Natural killer cell (primary cell): ENCODE results near the gene GUCA1C. TPM values are rescaled to one million over a fixed set of nuclear protein-coding genes. Genes with fewer than 3 reads are reported as not detected.

Source experiments
- ATAC-seq, 3 donors: fragments of 150-1000 bp in 2 of 3; fragments of 200-7000 bp in 1 of 3; cut with Tn5 transposase; 1 replicate in 1 of 3; 2 replicates in 2 of 3; pipeline ENCODE4 v1.10.0; 2021; ENCODE audit warnings: mild to moderate bottlenecking in 2 of 3, moderate library complexity in 2 of 3
- DNase-seq, 2 donors: peaks; one replicate each; pipeline versions ENCODE4 v3.0.0 to v3.0.0-alpha.2; 2013 to 2021; ENCODE audit warnings: mixed read lengths in 1 of 2
- H3K27ac ChIP-seq: one replicate; pipeline ENCODE4 v1.5.1; 2013; ENCODE audit warnings: mild to moderate bottlenecking, low read length
- H3K27me3 ChIP-seq: one replicate; pipeline ENCODE4 v1.6.1; 2013; ENCODE audit warnings: low read length; ENCODE audit not compliant: control insufficient read depth, insufficient read depth
- H3K36me3 ChIP-seq: one replicate; pipeline ENCODE4 v1.6.1; 2013; ENCODE audit warnings: low read length; ENCODE audit not compliant: control insufficient read depth, insufficient read depth
- H3K4me1 ChIP-seq: one replicate; pipeline ENCODE4 v1.6.1; 2013; ENCODE audit warnings: low read length; ENCODE audit not compliant: control insufficient read depth, insufficient read depth
- H3K4me3 ChIP-seq: one replicate; pipeline ENCODE4 v1.5.1; 2013; ENCODE audit warnings: low read length
- H3K9me3 ChIP-seq: one replicate; pipeline ENCODE4 v1.6.1; 2013; ENCODE audit warnings: low read length; ENCODE audit not compliant: control insufficient read depth, insufficient read depth
- H3K27ac Mint-ChIP-seq, 2 donors: one replicate each; pipeline ENCODE4 v1.8.0; 2022; ENCODE audit warnings: mild to moderate bottlenecking in 2 of 2, mixed read lengths in 2 of 2, moderate library complexity in 1 of 2
- H3K27me3 Mint-ChIP-seq, 2 donors: one replicate each; pipeline ENCODE4 v1.8.0; 2022; ENCODE audit warnings: low read depth in 2 of 2, mixed read lengths in 2 of 2
- H3K36me3 Mint-ChIP-seq: one replicate; pipeline ENCODE4 v1.8.0; 2022; ENCODE audit warnings: mixed read lengths
- H3K4me1 Mint-ChIP-seq, 2 donors: one replicate each; pipeline ENCODE4 v1.8.0; 2022; ENCODE audit warnings: mixed read lengths in 2 of 2
- H3K4me3 Mint-ChIP-seq: one replicate; pipeline ENCODE4 v1.8.0; 2022; ENCODE audit warnings: mild to moderate bottlenecking, moderate library complexity, mixed read lengths
- H3K9me3 Mint-ChIP-seq, 2 donors: one replicate each; pipeline ENCODE4 v1.8.0; 2022; ENCODE audit warnings: mixed read lengths in 2 of 2
- WGBS: methylation state at CpG from one replicate; pipeline ENCODE4 v1.1.7; 2013; ENCODE audit warnings: missing lambda C conversion rate; ENCODE audit not compliant: insufficient coverage; 5-methylcytosine and 5-hydroxymethylcytosine counted together
- intact Hi-C: fragments of 100-400 bp; cut with micrococcal nuclease; formaldehyde crosslinking; loops from one replicate; pipeline ENCODE4 v1.14.2; 2022
- total RNA-seq, 4 donors: library from RNA; stranded (reverse); fragments of 120-200 nt in 1 of 4; gene quantifications; one replicate each; pipeline versions ENCODE4 v1.2.3 to v1.2.4, GENCODE V29; 2013 to 2022
- TF ChIP-seq, protein P1 (sequence below): fragments of 200-600 bp; IDR thresholded peaks from one replicate; pipeline ENCODE4 v1.8.0; 2022; ENCODE audit warnings: antibody characterized with exemption

The GUCA1C gene
- total RNA-seq, 3 donors from 2014 or later (not counting 1 experiment from before 2014, with no cell fraction given) = not detected

DNA sequence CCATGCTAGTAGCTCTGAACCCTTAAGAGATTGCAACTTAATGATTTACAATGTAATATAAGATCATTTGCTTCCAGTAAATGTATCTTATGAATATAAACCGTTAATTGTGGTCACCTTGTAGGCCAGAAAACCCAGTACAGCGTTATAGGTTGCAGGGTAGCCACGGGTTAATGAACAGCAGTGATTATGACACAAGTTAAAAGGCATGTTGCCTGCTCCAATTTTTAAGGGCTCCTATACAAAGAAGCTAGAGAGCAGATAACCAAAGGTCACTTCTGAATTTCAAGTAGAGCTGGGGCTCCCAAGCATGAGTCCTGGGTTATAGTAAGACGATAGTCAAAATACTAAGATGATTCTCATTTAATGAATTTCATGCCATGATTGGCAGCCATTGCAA is 13.5 kb downstream of the GUCA1C start:
- no peaks in the 10 kb centered on the region for H3K4me1 Mint-ChIP-seq
- peaks cover 4 to 18% of the 10 kb centered on the region in 2 donors for H3K27me3 Mint-ChIP-seq
- H3K27ac Mint-ChIP-seq = no peak overlapping the region
- Histone ChIP-seq H3K9me3 (no peaks in the 10 kb centered on the region), H3K27me3 (no peaks in the 10 kb centered on the region), H3K27ac (no peak overlapping the region), H3K4me3 (no peak overlapping the region), H3K36me3 (no peaks in the 10 kb centered on the region), H3K4me1 (no peaks in the 10 kb centered on the region)
- no peaks in the 10 kb centered on the region for H3K36me3 Mint-ChIP-seq
- H3K4me3 Mint-ChIP-seq = no peak overlapping the region
- DNase-seq (no peak), ATAC-seq (no peak)
- no peaks in the 10 kb centered on the region for H3K9me3 Mint-ChIP-seq
- 89% methylated on average over 4 of the region's 4 CpGs for WGBS
- TF ChIP-seq, protein P1, sequence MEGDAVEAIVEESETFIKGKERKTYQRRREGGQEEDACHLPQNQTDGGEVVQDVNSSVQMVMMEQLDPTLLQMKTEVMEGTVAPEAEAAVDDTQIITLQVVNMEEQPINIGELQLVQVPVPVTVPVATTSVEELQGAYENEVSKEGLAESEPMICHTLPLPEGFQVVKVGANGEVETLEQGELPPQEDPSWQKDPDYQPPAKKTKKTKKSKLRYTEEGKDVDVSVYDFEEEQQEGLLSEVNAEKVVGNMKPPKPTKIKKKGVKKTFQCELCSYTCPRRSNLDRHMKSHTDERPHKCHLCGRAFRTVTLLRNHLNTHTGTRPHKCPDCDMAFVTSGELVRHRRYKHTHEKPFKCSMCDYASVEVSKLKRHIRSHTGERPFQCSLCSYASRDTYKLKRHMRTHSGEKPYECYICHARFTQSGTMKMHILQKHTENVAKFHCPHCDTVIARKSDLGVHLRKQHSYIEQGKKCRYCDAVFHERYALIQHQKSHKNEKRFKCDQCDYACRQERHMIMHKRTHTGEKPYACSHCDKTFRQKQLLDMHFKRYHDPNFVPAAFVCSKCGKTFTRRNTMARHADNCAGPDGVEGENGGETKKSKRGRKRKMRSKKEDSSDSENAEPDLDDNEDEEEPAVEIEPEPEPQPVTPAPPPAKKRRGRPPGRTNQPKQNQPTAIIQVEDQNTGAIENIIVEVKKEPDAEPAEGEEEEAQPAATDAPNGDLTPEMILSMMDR = no peak
- intact Hi-C loops = no loop called here

DNA sequence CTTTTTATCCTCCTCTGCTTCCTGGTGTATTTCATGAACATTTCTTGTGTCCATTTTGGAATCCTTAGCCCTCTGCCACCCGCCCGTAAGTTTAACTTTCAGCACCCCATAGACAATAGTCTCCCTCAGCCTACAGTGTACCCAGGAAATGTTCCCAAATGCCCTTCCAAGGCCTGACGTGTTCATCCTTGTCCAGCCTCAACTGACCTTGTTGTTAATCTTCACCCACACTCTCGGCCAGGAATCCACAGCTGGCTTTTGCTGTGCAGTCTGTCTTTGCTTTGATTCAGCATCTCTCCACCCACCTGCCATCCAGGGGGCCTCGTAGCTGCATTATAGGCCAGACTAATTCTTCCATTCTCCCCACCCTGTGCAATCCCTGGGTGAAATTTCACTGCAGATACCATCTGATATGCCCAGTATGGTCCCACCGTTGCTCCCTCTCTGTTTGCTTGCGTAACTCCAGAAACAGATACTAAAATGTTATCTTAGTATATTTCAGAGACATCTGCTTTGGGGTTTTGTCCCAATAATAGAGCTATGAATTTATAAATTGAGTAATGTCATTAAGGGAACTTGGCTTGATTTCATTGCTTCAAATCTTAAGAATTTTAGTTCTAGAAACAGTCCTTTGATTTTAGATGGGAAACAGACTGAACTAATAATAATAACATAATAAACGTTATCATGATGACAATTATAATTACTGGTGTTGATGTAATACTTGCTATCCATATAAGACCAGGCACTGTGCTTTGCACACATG is 16.6 kb downstream of the GUCA1C start:
- H3K27me3 ChIP-seq = no peaks in the 10 kb centered on the region
- H3K9me3 ChIP-seq = no peaks in the 10 kb centered on the region
- intact Hi-C loops = no loop called here
- no peak for ATAC-seq
- 82% methylated on average over 6 of the region's 8 CpGs for WGBS
- no peaks in the 10 kb centered on the region for H3K4me1 ChIP-seq
- H3K4me3 ChIP-seq = no peak overlapping the region
- Mint-ChIP-seq H3K4me1 (no peaks in the 10 kb centered on the region), H3K27me3 (peaks cover 0 to 11% of the 10 kb centered on the region in 2 donors), H3K4me3 (no peak overlapping the region), H3K9me3 (no peaks in the 10 kb centered on the region), H3K27ac (no peak overlapping the region), H3K36me3 (no peaks in the 10 kb centered on the region)
- H3K36me3 ChIP-seq = no peaks in the 10 kb centered on the region
- TF ChIP-seq, protein P1 = no peak
- no peak overlapping the region for H3K27ac ChIP-seq
- no peak for DNase-seq

DNA sequence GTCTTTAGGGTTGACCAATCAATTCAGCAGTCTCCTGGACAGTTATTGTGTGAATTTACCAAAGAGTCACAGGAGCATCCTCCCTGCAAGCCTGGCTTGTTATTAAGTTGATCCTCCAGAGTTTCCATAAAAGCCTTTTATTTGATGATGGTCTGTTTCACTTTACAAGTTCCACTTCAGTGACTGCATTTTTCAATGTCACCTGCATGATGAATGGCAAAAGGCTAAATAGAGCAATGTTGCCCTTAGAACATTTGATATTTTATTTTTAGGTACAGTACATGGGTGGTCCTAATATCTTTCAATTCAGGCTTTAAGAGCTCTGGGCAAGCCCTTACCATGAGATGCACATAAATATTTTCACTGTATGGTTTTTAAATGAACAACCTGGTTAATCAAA is 22.6 kb downstream of the GUCA1C start:
- Mint-ChIP-seq H3K4me1 (no peaks in the 10 kb centered on the region), H3K4me3 (no peak overlapping the region), H3K9me3 (peaks cover 0 to 4% of the 10 kb centered on the region in 2 donors), H3K36me3 (no peaks in the 10 kb centered on the region), H3K27ac (no peak overlapping the region), H3K27me3 (peaks cover 12 to 14% of the 10 kb centered on the region in 2 donors)
- no peak overlapping the region for H3K27ac ChIP-seq
- no peak overlapping the region for H3K4me3 ChIP-seq
- no peaks in the 10 kb centered on the region for H3K4me1 ChIP-seq
- DNase-seq (no peak), ATAC-seq (no peak)
- H3K27me3 ChIP-seq = no peaks in the 10 kb centered on the region
- H3K36me3 ChIP-seq = no peaks in the 10 kb centered on the region
- TF ChIP-seq, protein P1 = no peak
- no peaks in the 10 kb centered on the region for H3K9me3 ChIP-seq
- intact Hi-C loops = no loop called here

DNA sequence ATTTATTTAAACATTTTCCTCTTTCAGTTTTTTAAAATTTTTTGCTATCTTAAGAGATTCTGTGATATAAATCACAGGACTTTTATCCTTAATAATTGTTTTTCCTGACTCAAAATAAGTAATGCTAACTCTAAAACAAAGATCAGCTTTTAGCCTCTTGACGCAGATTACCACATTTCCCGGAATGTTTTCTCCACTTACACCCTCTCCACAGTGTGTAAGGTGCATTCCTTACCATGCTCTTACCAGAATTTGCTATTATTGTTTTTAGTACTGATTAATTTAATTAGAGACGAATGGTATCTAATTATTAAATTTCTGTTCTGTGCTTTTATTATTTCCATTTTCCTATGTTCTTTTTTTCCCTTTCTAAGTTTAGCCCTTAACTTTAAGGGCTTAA is 34.8 kb downstream of the GUCA1C start:
- WGBS = 80% methylated on average over 1 of the region's 3 CpGs
- Histone ChIP-seq H3K27me3 (no peaks in the 10 kb centered on the region), H3K9me3 (no peaks in the 10 kb centered on the region), H3K36me3 (no peaks in the 10 kb centered on the region), H3K4me3 (no peak overlapping the region), H3K4me1 (peaks cover 3% of the 10 kb centered on the region), H3K27ac (no peak overlapping the region)
- Mint-ChIP-seq H3K9me3 (no peaks in the 10 kb centered on the region), H3K27me3 (peaks cover 27 to 53% of the 10 kb centered on the region in 2 donors), H3K4me1 (peaks cover 4 to 5% of the 10 kb centered on the region in 2 donors), H3K36me3 (no peaks in the 10 kb centered on the region), H3K27ac (no peak overlapping the region), H3K4me3 (no peak overlapping the region)
- ATAC-seq (no peak), DNase-seq (no peak)
- intact Hi-C loops = no loop called here
- TF ChIP-seq, protein P1 = no peak
